Ascending aorta (tissue), 2 donors: ENCODE data around the gene RABIF. TPM values are rescaled to one million over a fixed set of nuclear protein-coding genes. Genes with fewer than 3 reads are reported as not detected.

Experiments
- DNase-seq, 2 donors: peaks; one replicate each; pipeline ENCODE4 v3.0.0-alpha.2; 2019; ENCODE audit warnings: low spot score in 2 of 2
- H3K27ac ChIP-seq, 2 donors: fragments of 200-600 bp; sonication (generic); one replicate each; pipeline ENCODE4 v1.5.1; 2016 to 2017; ENCODE audit warnings: mild to moderate bottlenecking in 1 of 2
- H3K27me3 ChIP-seq: fragments of 200-600 bp; sonication (generic); one replicate; pipeline ENCODE4 v1.5.1; 2017
- H3K36me3 ChIP-seq, 2 donors: fragments of 200-600 bp; sonication (generic); one replicate each; pipeline ENCODE4 v1.5.1; 2016
- H3K4me1 ChIP-seq, 2 donors: fragments of 200-600 bp; sonication (generic); one replicate each; pipeline ENCODE4 v1.5.1; 2016 to 2017; ENCODE audit warnings: mild to moderate bottlenecking in 1 of 2
- H3K4me3 ChIP-seq, 2 donors: fragments of 200-600 bp; sonication (generic); one replicate each; pipeline ENCODE4 v1.5.1; 2016 to 2017; ENCODE audit warnings: mild to moderate bottlenecking in 1 of 2
- H3K9me3 ChIP-seq, 2 donors: fragments of 200-600 bp; sonication (generic); one replicate each; pipeline ENCODE4 v1.5.1; 2016
- CTCF ChIP-seq, 3 experiments: fragments of 200-600 bp in 2 of 3; fragments of 450-650 bp in 1 of 3; sonication (generic) in 2 of 3; IDR thresholded peaks; one replicate each; pipeline ENCODE4 v1.5.1; 2016 to 2019; ENCODE audit warnings: antibody characterized with exemption in 3 of 3, mild to moderate bottlenecking in 1 of 3, moderate library complexity in 1 of 3
- intact Hi-C: fragments of 100-400 bp; cut with DNase I; formaldehyde crosslinking; loops from one replicate; pipeline ENCODE4 v1.15.1; 2023
- total RNA-seq: library from RNA; depleted of rRNA; stranded (reverse); fragments of >200 nt; gene quantifications from one replicate; pipeline ENCODE4 v1.1.0, GENCODE V29; 2016

Gene RABIF
- total RNA-seq, 1 donor from 2014 or later = 1.9 TPM

GRCh38 chr1:202852163-202852904 is 36.6 kb downstream of the RABIF start:
- no peaks in the 10 kb centered on the region for H3K36me3 ChIP-seq
- H3K27me3 ChIP-seq = no peaks in the 10 kb centered on the region
- TF ChIP-seq CTCF (IDR thresholded peaks at IDR 0.05) = no peak
- DNase-seq = no peak
- H3K4me1 ChIP-seq = no peaks in the 10 kb centered on the region
- no peaks in the 10 kb centered on the region for H3K9me3 ChIP-seq
- intact Hi-C loops = no loop called here
- no peak overlapping the region for H3K4me3 ChIP-seq
- no peak overlapping the region for H3K27ac ChIP-seq

- Histone ChIP-seq H3K4me3 (no peak overlapping the region), H3K4me1 (no peaks in the 10 kb centered on the region), H3K9me3 (no peaks in the 10 kb centered on the region), H3K36me3 (no peaks in the 10 kb centered on the region), H3K27ac (no peak overlapping the region), H3K27me3 (no peaks in the 10 kb centered on the region)
- intact Hi-C loops = no loop called here
- TF ChIP-seq CTCF (IDR thresholded peaks at IDR 0.05) = no peak
- no peak for DNase-seq
Measured at GRCh38 chr1:202850593-202851362, 38.2 kb downstream of the RABIF start.

- no peak overlapping the region for H3K27ac ChIP-seq
Measured at GRCh38 chr1:202848191-202848542, 40.8 kb downstream of the RABIF start.

GRCh38 chr1:202844935-202845334 is 44.0 kb downstream of the RABIF start:
- Histone ChIP-seq H3K4me1 (no peaks in the 10 kb centered on the region), H3K36me3 (no peaks in the 10 kb centered on the region), H3K27me3 (no peaks in the 10 kb centered on the region), H3K4me3 (no peak overlapping the region), H3K9me3 (no peaks in the 10 kb centered on the region), H3K27ac (no peak overlapping the region)
- DNase-seq = no peak
- TF ChIP-seq CTCF (IDR thresholded peaks at IDR 0.05) = no peak
- intact Hi-C loops = no loop called here

More at GRCh38 chr1:202848191-202848542, 40.8 kb downstream of the RABIF start:
- Histone ChIP-seq H3K9me3 (no peaks in the 10 kb centered on the region), H3K36me3 (no peaks in the 10 kb centered on the region), H3K4me3 (no peak overlapping the region), H3K4me1 (no peaks in the 10 kb centered on the region), H3K27me3 (no peaks in the 10 kb centered on the region)
- DNase-seq = no peak
- intact Hi-C loops = no loop called here
- no peak for TF ChIP-seq CTCF (IDR thresholded peaks at IDR 0.05)

GRCh38 chr1:202844259-202844658 is 44.7 kb downstream of the RABIF start:
- H3K36me3 ChIP-seq = no peaks in the 10 kb centered on the region
- no peaks in the 10 kb centered on the region for H3K27me3 ChIP-seq
- DNase-seq = no peak
- intact Hi-C loops = no loop called here
- no peak overlapping the region for H3K27ac ChIP-seq
- H3K9me3 ChIP-seq = no peaks in the 10 kb centered on the region
- H3K4me3 ChIP-seq = no peak overlapping the region
- no peak for TF ChIP-seq CTCF (IDR thresholded peaks at IDR 0.05)
- no peaks in the 10 kb centered on the region for H3K4me1 ChIP-seq
